Trophoblast cell (in vitro differentiated cells and primary cell): ENCODE results near the gene MRPS2.
"Not testable (repeated sequence)": the region's sequence is repeated elsewhere in the genome, so short reads cannot be mapped to it uniquely, and the experiment has no call there.

Experiments used
- DNase-seq, 2 donors: peaks; one replicate each; pipeline ENCODE4 v3.0.0-alpha.2; 2016
- H2AFZ ChIP-seq: 2 replicates; pipeline ENCODE4 v1.6.1; 2013; ENCODE audit warnings: low read length, moderate library complexity, mild to moderate bottlenecking; ENCODE audit not compliant: insufficient read depth, poor library complexity
- H2AK5ac ChIP-seq: 2 replicates; pipeline ENCODE4 v1.6.1; 2013; ENCODE audit warnings: mild to moderate bottlenecking, low read length
- H2BK120ac ChIP-seq: 2 replicates; pipeline ENCODE4 v1.6.1; 2013; ENCODE audit warnings: low read length, mild to moderate bottlenecking, moderate library complexity; ENCODE audit not compliant: insufficient read depth, poor library complexity
- H2BK12ac ChIP-seq: 2 replicates; pipeline ENCODE4 v1.6.1; 2013; ENCODE audit warnings: mild to moderate bottlenecking, low read length, moderate library complexity
- H2BK5ac ChIP-seq: 2 replicates; pipeline ENCODE4 v1.6.1; 2013; ENCODE audit warnings: low read length, low read depth, moderate library complexity, mild to moderate bottlenecking; ENCODE audit not compliant: poor library complexity
- H3K14ac ChIP-seq: 2 replicates; pipeline ENCODE4 v1.6.1; 2013; ENCODE audit warnings: mild to moderate bottlenecking, low read length
- H3K18ac ChIP-seq: 2 replicates; pipeline ENCODE4 v1.6.1; 2013; ENCODE audit warnings: mild to moderate bottlenecking, low read length
- H3K23ac ChIP-seq: 2 replicates; pipeline ENCODE4 v1.6.1; 2013; ENCODE audit warnings: low read length
- H3K27ac ChIP-seq: 2 replicates; pipeline ENCODE4 v1.5.1; 2013; ENCODE audit warnings: low read depth, mild to moderate bottlenecking, inconsistent platforms, low read length, moderate library complexity
- H3K27me3 ChIP-seq: 2 replicates; pipeline ENCODE4 v1.6.1; 2013; ENCODE audit warnings: inconsistent platforms, mild to moderate bottlenecking, low read length, moderate library complexity; ENCODE audit not compliant: insufficient read depth
- H3K36me3 ChIP-seq, 2 experiments: 1 replicate in 1 of 2; 2 replicates in 1 of 2; pipeline ENCODE4 v1.6.1; 2013; ENCODE audit warnings: low read length in 2 of 2, mild to moderate bottlenecking in 2 of 2, moderate library complexity in 1 of 2; ENCODE audit not compliant: insufficient read depth in 2 of 2, control insufficient read depth in 1 of 2
- H3K4ac ChIP-seq: 2 replicates; pipeline ENCODE4 v1.6.1; 2013; ENCODE audit warnings: low read depth, mild to moderate bottlenecking, low read length, moderate library complexity
- H3K4me1 ChIP-seq, 2 experiments: 1 replicate in 1 of 2; 2 replicates in 1 of 2; pipeline ENCODE4 v1.6.1; 2013; ENCODE audit warnings: low read length in 2 of 2, mild to moderate bottlenecking in 2 of 2, moderate library complexity in 1 of 2; ENCODE audit not compliant: insufficient read depth in 2 of 2, control insufficient read depth in 1 of 2
- H3K4me2 ChIP-seq: 2 replicates; pipeline ENCODE4 v1.6.1; 2013; ENCODE audit warnings: inconsistent platforms, mild to moderate bottlenecking, low read length, moderate library complexity
- H3K4me3 ChIP-seq: 2 replicates; pipeline ENCODE4 v1.5.1; 2013; ENCODE audit warnings: mild to moderate bottlenecking, low read depth, low read length, inconsistent platforms
- H3K79me1 ChIP-seq: one replicate; pipeline ENCODE4 v1.6.1; 2013; ENCODE audit warnings: low read length
- H3K79me2 ChIP-seq: 2 replicates; pipeline ENCODE4 v1.6.1; 2013; ENCODE audit warnings: low read length, mild to moderate bottlenecking; ENCODE audit not compliant: control insufficient read depth, insufficient read depth, poor library complexity
- H3K9ac ChIP-seq: 2 replicates; pipeline ENCODE4 v1.6.1; 2013; ENCODE audit warnings: mild to moderate bottlenecking, low read length
- H3K9me3 ChIP-seq: 2 replicates; pipeline ENCODE4 v1.6.1; 2013; ENCODE audit warnings: low read depth, mild to moderate bottlenecking, control low read depth, inconsistent platforms, low read length; ENCODE audit not compliant: insufficient read depth
- H4K12ac ChIP-seq: 2 replicates; pipeline ENCODE4 v1.6.1; 2013; ENCODE audit warnings: low read depth, mild to moderate bottlenecking, low read length, moderate library complexity
- H4K8ac ChIP-seq: 2 replicates; pipeline ENCODE4 v1.6.1; 2013; ENCODE audit warnings: low read depth, mild to moderate bottlenecking, low read length, moderate library complexity
- H4K91ac ChIP-seq: one replicate; pipeline ENCODE4 v1.6.1; 2013; ENCODE audit warnings: low read depth, mild to moderate bottlenecking, low read length, moderate library complexity
- WGBS: extraction: QIAGEN DNeasy Blood & Tissue Kit; methylation state at CpG from one replicate; pipeline ENCODE4 v1.1.7; 2013; ENCODE audit warnings: missing lambda C conversion rate; ENCODE audit not compliant: insufficient read length, insufficient coverage; ENCODE audit errors: extremely low coverage; 5-methylcytosine and 5-hydroxymethylcytosine counted together

The MRPS2 gene

GRCh38 chr9:135526089-135526729, 25.7 kb downstream of the MRPS2 start:
- Histone ChIP-seq H2AK5ac (no peak overlapping the region), H3K14ac (no peak overlapping the region), H4K12ac (no peak overlapping the region), H3K27me3 (no peaks in the 10 kb centered on the region), H3K18ac (no peak overlapping the region), H3K27ac (no peak overlapping the region), H2BK5ac (no peak overlapping the region), H3K4me1 (peaks cover 12 to 18% of the 10 kb centered on the region in 2 experiments), H2AFZ (no peak overlapping the region), H3K23ac (no peak overlapping the region), H3K9ac (no peak overlapping the region), H3K79me2 (no peaks in the 10 kb centered on the region), H2BK12ac (no peak overlapping the region), H3K4ac (no peak overlapping the region), H4K91ac (no peak overlapping the region), H3K36me3 (no peaks in the 10 kb centered on the region), H3K9me3 (no peaks in the 10 kb centered on the region), H3K79me1 (no peaks in the 10 kb centered on the region), H2BK120ac (no peak overlapping the region), H3K4me3 (no peak overlapping the region), H3K4me2 (no peak overlapping the region), H4K8ac (no peak overlapping the region)
- WGBS, result no CpG with 5 or more reads among the region's 11 CpGs
- DNase-seq, result no peak

- H2BK12ac ChIP-seq, result no peak overlapping the region
- no peak overlapping the region for H3K27ac ChIP-seq
- WGBS, result no CpG with 5 or more reads among the region's 30 CpGs
- no peak overlapping the region for H2BK120ac ChIP-seq
- no peaks in the 10 kb centered on the region for H3K79me1 ChIP-seq
- peak overlapping the region; percentile 32 for H4K8ac ChIP-seq
- no peak overlapping the region for H3K18ac ChIP-seq
- no peak overlapping the region for H3K23ac ChIP-seq
- no peaks in the 10 kb centered on the region for H3K79me2 ChIP-seq
- no peaks in the 10 kb centered on the region for H3K9me3 ChIP-seq
- H3K14ac ChIP-seq, result no peak overlapping the region
- H2AFZ ChIP-seq, result no peak overlapping the region
- no peak overlapping the region for H3K4me2 ChIP-seq
- no peak for DNase-seq
- no peak overlapping the region for H3K9ac ChIP-seq
- H2AK5ac ChIP-seq, result no peak overlapping the region
- no peaks in the 10 kb centered on the region for H3K36me3 ChIP-seq
- peaks cover 12 to 18% of the 10 kb centered on the region in 2 experiments for H3K4me1 ChIP-seq
- H3K4me3 ChIP-seq, result no peak overlapping the region
- no peak overlapping the region for H3K4ac ChIP-seq
- no peaks in the 10 kb centered on the region for H3K27me3 ChIP-seq
- H4K12ac ChIP-seq, result no peak overlapping the region
- no peak overlapping the region for H4K91ac ChIP-seq
- H2BK5ac ChIP-seq, result no peak overlapping the region
Measured at GRCh38 chr9:135526730-135527571, 26.5 kb downstream of the MRPS2 start.

DNA sequence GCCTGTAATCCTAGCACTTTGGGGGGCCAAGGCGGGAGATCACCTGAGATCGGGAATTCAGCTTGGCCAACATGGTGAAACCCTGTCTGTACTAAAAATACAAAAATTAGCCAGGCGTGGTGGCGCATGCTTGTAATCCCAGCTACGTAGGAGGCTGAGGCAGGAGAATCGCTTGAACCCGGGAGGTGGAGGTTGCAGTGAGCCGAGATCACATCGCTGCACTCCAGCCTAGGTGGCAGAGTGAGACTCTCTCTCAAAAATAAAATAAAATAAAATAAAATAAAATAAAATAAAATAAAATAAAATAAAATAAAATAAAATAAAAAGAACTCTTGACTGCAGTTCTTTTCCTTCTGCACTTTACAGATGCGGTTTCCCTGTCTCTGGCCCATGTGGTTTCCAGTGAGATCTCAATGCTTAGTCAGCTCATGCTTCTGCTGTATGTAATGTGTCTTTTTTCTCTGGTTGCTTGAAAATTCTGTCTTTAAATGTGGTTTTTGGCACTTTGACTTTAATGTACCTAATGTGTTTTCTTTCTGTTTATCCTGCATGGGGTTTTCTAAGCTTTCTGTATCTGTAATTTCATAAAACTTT, 28.5 kb downstream of the MRPS2 start:
- not testable (repeated sequence) for H3K79me2 ChIP-seq, H3K4me2 ChIP-seq, H4K8ac ChIP-seq, H2AK5ac ChIP-seq, DNase-seq, H4K12ac ChIP-seq, H3K18ac ChIP-seq, H3K4me1 ChIP-seq, H3K27ac ChIP-seq, H3K79me1 ChIP-seq, H3K36me3 ChIP-seq, H2AFZ ChIP-seq, H2BK12ac ChIP-seq, H3K27me3 ChIP-seq, H2BK5ac ChIP-seq, H3K9me3 ChIP-seq, H3K23ac ChIP-seq, H3K4me3 ChIP-seq, H4K91ac ChIP-seq, H2BK120ac ChIP-seq, H3K14ac ChIP-seq, H3K4ac ChIP-seq, H3K9ac ChIP-seq
- no CpG with 5 or more reads among the region's 10 CpGs for whole genome bisulfite sequencing

DNA sequence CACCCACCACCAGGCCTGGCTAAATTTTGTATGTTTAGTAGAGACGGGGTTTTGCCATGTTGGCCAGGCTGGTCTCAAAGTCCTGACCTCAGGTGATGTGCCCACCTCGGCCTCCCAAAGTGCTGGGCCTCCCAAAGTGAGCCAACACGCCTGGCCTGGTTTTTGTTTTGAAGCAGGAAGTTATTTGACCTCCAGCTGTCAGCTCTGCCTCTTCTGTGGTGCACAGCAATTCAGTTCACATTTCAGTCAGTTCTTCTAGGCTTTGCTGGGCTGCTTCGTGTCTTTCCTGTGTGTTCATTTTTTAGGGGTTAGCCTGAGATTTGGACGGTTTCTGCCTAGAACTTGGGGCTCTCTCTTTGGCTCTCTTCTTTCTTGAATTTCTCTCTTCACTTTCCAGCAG, 29.7 kb downstream of the MRPS2 start:
- Histone ChIP-seq H4K8ac (no peak overlapping the region), H3K14ac (no peak overlapping the region), H3K4me3 (no peak overlapping the region), H3K23ac (no peak overlapping the region), H3K9ac (no peak overlapping the region), H4K91ac (no peak overlapping the region), H3K27me3 (no peaks in the 10 kb centered on the region), H2AK5ac (no peak overlapping the region), H2BK12ac (no peak overlapping the region), H3K79me1 (peaks cover 2% of the 10 kb centered on the region), H3K9me3 (no peaks in the 10 kb centered on the region), H2AFZ (no peak overlapping the region), H2BK120ac (no peak overlapping the region), H3K4me1 (peaks cover 4% of the 10 kb centered on the region in 2 experiments), H3K36me3 (no peaks in the 10 kb centered on the region), H3K4me2 (no peak overlapping the region), H3K79me2 (no peaks in the 10 kb centered on the region), H4K12ac (no peak overlapping the region), H3K18ac (no peak overlapping the region), H3K4ac (no peak overlapping the region), H2BK5ac (no peak overlapping the region), H3K27ac (no peak overlapping the region)
- WGBS, result no CpG with 5 or more reads among the region's 5 CpGs
- DNase-seq, result no peak
